Chondrocyte (in vitro differentiated cells): ENCODE data around the gene MED16. TPM values are rescaled to one million over a fixed set of nuclear protein-coding genes. Genes with fewer than 3 reads are reported as not detected.

Source experiments
- DNase-seq: peaks from one replicate; pipeline ENCODE4 v3.0.0; 2021; ENCODE audit warnings: mixed read lengths, low spot score
- H3K27ac Mint-ChIP-seq: one replicate; pipeline ENCODE4 v1.8.0; 2021; ENCODE audit warnings: mild to moderate bottlenecking, moderate library complexity, mixed read lengths; ENCODE audit not compliant: unreplicated experiment
- H3K27me3 Mint-ChIP-seq: 2 replicates; pipeline ENCODE4 v1.8.0; 2021; ENCODE audit warnings: low read depth, mixed read lengths
- H3K36me3 Mint-ChIP-seq: 2 replicates; pipeline ENCODE4 v1.8.0; 2021; ENCODE audit warnings: low read depth, mixed read lengths
- H3K4me1 Mint-ChIP-seq: 2 replicates; pipeline ENCODE4 v1.8.0; 2021; ENCODE audit warnings: low read depth, mild to moderate bottlenecking, mixed read lengths
- H3K4me3 Mint-ChIP-seq: one replicate; pipeline ENCODE4 v1.8.0; 2021; ENCODE audit warnings: mild to moderate bottlenecking, moderate library complexity, mixed read lengths; ENCODE audit not compliant: unreplicated experiment
- H3K9me3 Mint-ChIP-seq: 2 replicates; pipeline ENCODE4 v1.8.0; 2021; ENCODE audit warnings: low read depth, mixed read lengths
- CTCF ChIP-seq: fragments of 200-600 bp; sonication (generic); IDR thresholded peaks from 2 replicates; pipeline ENCODE4 v1.5.0; 2021; ENCODE audit warnings: antibody characterized with exemption, mild to moderate bottlenecking, moderate library complexity
- total RNA-seq: library from RNA; stranded (reverse); gene quantifications from 3 replicates; pipeline ENCODE4 v1.2.1, GENCODE V29; 2021

MED16 gene
- total RNA-seq, 1 donor from 2014 or later: 47.0 TPM

GRCh38 chr19:872266-872951 lies 20.6 kb downstream of the MED16 start:
- Mint-ChIP-seq H3K36me3 (peaks cover 10% of the 10 kb centered on the region), H3K27me3 (no peaks in the 10 kb centered on the region), H3K9me3 (no peaks in the 10 kb centered on the region), H3K4me1 (peaks cover 40% of the 10 kb centered on the region), H3K4me3 (no peak overlapping the region), H3K27ac (peak overlapping the region; percentile 36)
- no peak for DNase-seq
- no peak for TF ChIP-seq CTCF

GRCh38 chr19:871446-872265 lies 21.3 kb downstream of the MED16 start:
- Mint-ChIP-seq H3K27ac (peak overlapping the region; percentile 88), H3K4me1 (peaks cover 45% of the 10 kb centered on the region)

GRCh38 chr19:870963-871401 lies 22.0 kb downstream of the MED16 start:
- H3K36me3 Mint-ChIP-seq: peaks cover 8% of the 10 kb centered on the region
- H3K4me3 Mint-ChIP-seq: no peak overlapping the region
- H3K27ac Mint-ChIP-seq: peak overlapping the region; percentile 88
- peak; percentile 93 for DNase-seq
- no peaks in the 10 kb centered on the region for H3K9me3 Mint-ChIP-seq
- TF ChIP-seq CTCF: no peak
- H3K4me1 Mint-ChIP-seq: peaks cover 45% of the 10 kb centered on the region
- no peaks in the 10 kb centered on the region for H3K27me3 Mint-ChIP-seq

More at GRCh38 chr19:871446-872265, 21.3 kb downstream of the MED16 start:
- peak overlapping the region; percentile 25 for H3K4me3 Mint-ChIP-seq
- no peaks in the 10 kb centered on the region for H3K9me3 Mint-ChIP-seq
- DNase-seq: peak; percentile 91
- no peak for TF ChIP-seq CTCF
- H3K36me3 Mint-ChIP-seq: peaks cover 11% of the 10 kb centered on the region
- no peaks in the 10 kb centered on the region for H3K27me3 Mint-ChIP-seq

- peaks cover 8% of the 10 kb centered on the region for H3K36me3 Mint-ChIP-seq
- H3K4me1 Mint-ChIP-seq: peaks cover 45% of the 10 kb centered on the region
- no peak for DNase-seq
- H3K4me3 Mint-ChIP-seq: no peak overlapping the region
- no peaks in the 10 kb centered on the region for H3K9me3 Mint-ChIP-seq
- TF ChIP-seq CTCF: no peak
- H3K27ac Mint-ChIP-seq: peak overlapping the region; percentile 86
- H3K27me3 Mint-ChIP-seq: no peaks in the 10 kb centered on the region
Measured at GRCh38 chr19:870314-870713, 22.7 kb downstream of the MED16 start.

- H3K4me1 Mint-ChIP-seq: peaks cover 45% of the 10 kb centered on the region
- no peaks in the 10 kb centered on the region for H3K9me3 Mint-ChIP-seq
- H3K27ac Mint-ChIP-seq: peak overlapping the region; percentile 86
- peaks cover 8% of the 10 kb centered on the region for H3K36me3 Mint-ChIP-seq
- no peak for TF ChIP-seq CTCF
- DNase-seq: no peak
- no peak overlapping the region for H3K4me3 Mint-ChIP-seq
- no peaks in the 10 kb centered on the region for H3K27me3 Mint-ChIP-seq
Measured at GRCh38 chr19:869245-870177, 23.5 kb downstream of the MED16 start.
